Measurements from ENCODE around the gene HHIPL2.

GRCh38 chr1:222530852-222531251 lies 17.1 kb downstream of the HHIPL2 start:
- TF ChIP-seq CTCF (conservative IDR thresholded peaks at IDR 0.05; ENCODE audit: low read length), result no peak
- no peak for TF ChIP-seq EZH2phosphoT487 (IDR thresholded peaks at IDR 0.05; ENCODE audit: borderline replicate concordance)

All from Loucy (cell line).